DMS153 (cell line): ENCODE data around the gene TPM1.
"Not testable (repeated sequence)": the region's sequence is repeated elsewhere in the genome, so short reads cannot be mapped to it uniquely, and the experiment has no call there.

Source experiments
- DNase-seq: peaks from one replicate; lab custom pipeline; 2025; lab: John Stamatoyannopoulos, UW

The TPM1 gene

DNA sequence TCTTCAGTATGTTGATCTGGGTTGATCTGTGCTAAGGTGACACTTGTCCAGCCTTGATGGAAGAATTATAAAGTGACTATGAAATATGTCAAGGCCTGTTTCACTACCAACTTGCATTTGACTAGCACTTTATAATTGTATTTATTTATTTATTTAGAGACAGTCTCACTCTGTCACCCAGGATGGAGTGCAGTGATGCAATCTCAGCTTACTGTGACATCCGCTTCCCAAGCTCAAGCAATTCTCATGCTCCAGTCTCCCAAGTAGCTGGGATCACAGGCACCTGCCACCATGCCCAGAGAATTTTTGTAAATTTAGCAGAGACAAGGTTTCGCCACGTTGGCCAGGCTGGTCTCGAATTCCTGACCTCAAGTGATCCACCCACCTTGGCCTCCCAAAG, 53.6 kb downstream of the TPM1 start:
- no peak for DNase-seq

DNA sequence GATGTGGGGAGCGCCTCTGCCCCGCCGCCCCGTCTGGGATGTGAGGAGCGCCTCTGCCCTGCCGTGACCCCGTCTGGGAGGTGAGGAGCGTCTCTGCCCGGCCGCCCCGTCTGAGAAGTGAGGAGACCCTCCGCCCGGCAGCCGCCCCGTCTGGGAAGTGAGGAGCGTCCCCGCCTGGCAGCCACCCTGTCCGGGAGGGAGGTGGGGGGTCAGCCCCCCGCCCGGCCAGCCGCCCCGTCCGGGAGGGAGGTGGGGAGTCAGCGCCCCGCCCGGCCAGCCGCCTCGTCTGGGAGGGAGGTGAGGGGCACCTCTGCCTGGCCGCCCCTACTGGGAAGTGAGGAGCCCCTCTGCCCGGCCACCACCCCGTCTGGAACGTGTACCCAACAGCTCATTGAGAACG, 56.4 kb downstream of the TPM1 start:
- not testable (repeated sequence) for DNase-seq

DNA sequence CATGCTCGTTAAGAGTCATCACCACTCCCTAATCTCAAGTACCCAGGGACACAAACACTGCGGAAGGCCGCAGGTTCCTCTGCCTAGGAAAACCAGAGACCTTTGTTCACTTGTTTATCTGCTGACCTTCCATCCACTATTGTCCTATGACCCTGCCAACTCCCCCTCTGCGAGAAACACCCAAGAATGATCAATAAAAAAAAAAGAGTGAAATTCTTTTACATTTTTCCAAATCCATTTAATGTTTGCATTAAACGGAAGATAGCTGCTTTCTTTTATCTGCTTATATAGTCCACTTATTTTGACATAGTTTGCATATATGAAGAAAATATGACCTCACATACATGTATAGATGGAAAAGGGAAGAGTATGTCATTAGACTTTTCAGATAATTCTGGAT, 57.0 kb downstream of the TPM1 start:
- not testable (repeated sequence) for DNase-seq

DNA sequence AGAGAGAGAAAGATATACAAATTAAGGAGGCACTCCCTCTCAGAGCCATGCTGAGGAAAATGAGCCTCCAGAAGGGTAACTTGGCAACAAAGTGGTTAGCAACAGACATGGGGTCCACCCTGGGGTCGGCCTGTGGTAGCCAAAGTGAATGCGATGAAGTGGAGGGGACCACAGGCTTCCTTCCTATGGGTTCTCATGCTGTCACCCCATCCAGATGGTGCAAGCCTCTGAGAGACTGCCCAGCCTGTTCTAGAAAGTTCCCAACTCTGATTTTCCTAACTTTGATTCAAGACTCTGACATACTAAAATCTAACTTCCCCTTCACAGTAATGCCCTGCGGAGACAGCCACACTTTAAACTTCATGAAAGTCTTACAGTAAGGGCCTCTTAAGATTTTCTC, 60.9 kb downstream of the TPM1 start:
- no peak for DNase-seq

- DNase-seq: no peak
Observed at GRCh38 chr15:63104727-63105126, 62.2 kb downstream of the TPM1 start.

- not testable (repeated sequence) for DNase-seq
Observed at GRCh38 chr15:63105354-63105753, 62.8 kb downstream of the TPM1 start.

DNA sequence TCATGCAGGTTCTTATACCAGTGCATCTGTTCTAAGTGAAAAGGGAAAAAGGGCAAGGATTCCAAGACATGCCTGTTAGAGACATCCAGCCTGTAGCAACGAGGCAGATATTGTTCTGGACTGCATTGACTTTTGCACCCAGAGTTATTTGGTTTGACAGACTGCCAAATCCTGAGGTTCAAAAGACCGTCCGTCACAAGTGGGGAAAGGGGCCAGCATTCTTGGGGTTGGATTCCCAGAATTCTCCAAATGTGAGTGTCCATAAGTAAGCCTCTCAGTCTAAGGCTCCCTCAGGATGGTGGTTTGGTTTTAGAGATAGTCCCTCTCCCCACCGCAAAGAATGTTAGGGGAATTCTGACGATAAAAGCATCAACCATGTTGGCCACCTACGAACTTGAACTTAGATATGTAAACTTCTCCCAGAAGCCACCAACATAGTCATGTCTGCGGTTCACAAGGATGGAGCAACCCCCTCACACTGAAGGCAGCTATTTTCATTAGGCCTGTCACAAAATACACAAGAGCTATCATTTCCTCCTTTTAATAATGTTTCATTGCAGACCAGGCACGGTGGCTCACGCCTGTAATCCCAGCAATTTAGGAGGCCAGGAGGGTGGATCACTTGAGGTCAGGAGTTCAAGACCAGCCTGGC, 65.5 kb downstream of the TPM1 start:
- no peak for DNase-seq

- DNase-seq: no peak
Observed at GRCh38 chr15:63109498-63109897, 67.0 kb downstream of the TPM1 start.

- DNase-seq: no peak
Observed at GRCh38 chr15:63109920-63110319, 67.4 kb downstream of the TPM1 start.

DNA sequence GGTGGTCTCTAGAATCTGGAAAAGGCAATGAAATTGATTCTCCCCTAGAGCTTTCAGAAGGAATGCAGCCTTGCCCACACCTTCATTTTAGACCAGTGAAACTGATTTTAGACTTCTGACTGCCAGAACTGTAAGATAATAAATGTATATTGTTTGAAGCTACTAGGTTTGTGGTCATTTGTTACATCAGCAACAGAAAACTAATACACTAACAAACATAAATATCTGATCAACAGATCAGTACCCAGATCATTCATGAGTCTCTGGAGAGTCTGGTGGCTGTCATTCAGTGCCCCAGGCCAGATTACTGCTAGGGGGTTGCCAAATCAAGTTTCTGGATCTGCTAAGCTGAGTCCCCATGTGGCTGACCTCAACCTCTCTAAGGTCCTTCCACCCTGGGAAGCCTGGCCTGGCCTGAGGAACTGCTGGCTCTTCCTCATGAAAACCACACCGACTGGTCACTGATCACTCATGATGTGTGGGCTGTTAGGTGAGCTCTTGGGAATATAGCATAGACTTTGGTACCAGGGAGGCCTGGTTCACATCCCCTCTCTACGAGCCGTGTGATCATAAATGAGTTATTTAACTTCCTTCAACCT, 68.0 kb downstream of the TPM1 start:
- no peak for DNase-seq

GRCh38 chr15:63111481-63111880, 68.9 kb downstream of the TPM1 start:
- DNase-seq: no peak

GRCh38 chr15:63112871-63113270, 70.3 kb downstream of the TPM1 start:
- DNase-seq: no peak

DNA sequence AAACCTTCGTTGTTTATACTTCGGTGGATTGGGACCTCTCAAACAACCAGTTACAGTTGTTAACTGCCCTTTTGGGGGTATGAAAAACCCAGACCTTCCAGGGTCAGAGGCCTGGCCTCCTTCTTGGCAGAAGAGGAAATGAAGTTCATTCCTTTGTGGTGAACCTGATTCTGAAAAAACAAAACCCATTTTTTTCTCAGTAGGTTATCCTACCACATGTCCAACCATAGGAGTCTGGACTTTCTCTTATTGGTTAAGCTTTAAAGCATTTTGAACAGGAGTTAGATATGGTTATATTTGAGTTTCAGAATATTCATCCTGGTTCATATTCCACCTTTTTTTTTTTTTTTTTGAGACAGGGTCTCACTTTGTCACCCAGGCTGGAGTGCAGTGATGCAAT, 71.9 kb downstream of the TPM1 start:
- DNase-seq: no peak
